IPS DF 4.7 (cell line): ENCODE measurements around the gene CIB4.
"Not testable (repeated sequence)": the region's sequence is repeated elsewhere in the genome, so short reads cannot be mapped to it uniquely, and the experiment has no call there.

ENCODE experiments used
- DNase-seq: peaks from one replicate; pipeline ENCODE4 v3.0.0-alpha.2; 2013; ENCODE audit warnings: low spot score; ENCODE audit errors: extremely low read depth

The CIB4 gene

GRCh38 chr2:26570083-26570430 is 71.1 kb downstream of the CIB4 start:
- no peak for DNase-seq

- no peak for DNase-seq
Observed at GRCh38 chr2:26569216-26570082, 71.7 kb downstream of the CIB4 start.

- no peak for DNase-seq
Observed at GRCh38 chr2:26568076-26568890, 72.9 kb downstream of the CIB4 start.

- DNase-seq = no peak
Observed at GRCh38 chr2:26567534-26567933, 73.6 kb downstream of the CIB4 start.

GRCh38 chr2:26566731-26567130 is 74.4 kb downstream of the CIB4 start:
- DNase-seq = not testable (repeated sequence)

- DNase-seq = no peak
Observed at GRCh38 chr2:26566081-26566375, 75.1 kb downstream of the CIB4 start.

GRCh38 chr2:26564121-26564644 is 77.0 kb downstream of the CIB4 start:
- DNase-seq = no peak

GRCh38 chr2:26563686-26564085 is 77.5 kb downstream of the CIB4 start:
- DNase-seq = no peak

- DNase-seq = no peak
Observed at GRCh38 chr2:26562811-26563645, 78.1 kb downstream of the CIB4 start.

- no peak for DNase-seq
Observed at GRCh38 chr2:26561918-26562810, 79.0 kb downstream of the CIB4 start.

GRCh38 chr2:26561376-26561775 is 79.8 kb downstream of the CIB4 start:
- no peak for DNase-seq

- DNase-seq = no peak
Observed at GRCh38 chr2:26560892-26561291, 80.3 kb downstream of the CIB4 start.

- DNase-seq = no peak
Observed at GRCh38 chr2:26559556-26559955, 81.6 kb downstream of the CIB4 start.

- no peak for DNase-seq
Observed at GRCh38 chr2:26559044-26559405, 82.1 kb downstream of the CIB4 start.

GRCh38 chr2:26558271-26559043 is 82.7 kb downstream of the CIB4 start:
- no peak for DNase-seq

GRCh38 chr2:26557244-26557925 is 83.8 kb downstream of the CIB4 start:
- DNase-seq = no peak

- no peak for DNase-seq
Observed at GRCh38 chr2:26556309-26557243, 84.6 kb downstream of the CIB4 start.
